Ectodermal cell (in vitro differentiated cells): ENCODE results near the gene NTN1.

Experiments used
- H3K27ac ChIP-seq: 2 replicates; pipeline ENCODE4 v1.7.0; 2013; ENCODE audit warnings: mild to moderate bottlenecking, low read depth, low read length; ENCODE audit not compliant: insufficient read depth, poor library complexity, severe bottlenecking
- H3K27me3 ChIP-seq: 2 replicates; pipeline ENCODE4 v1.7.0; 2013; ENCODE audit warnings: mild to moderate bottlenecking, low read length; ENCODE audit not compliant: insufficient read depth, control insufficient read depth, poor library complexity, severe bottlenecking
- H3K36me3 ChIP-seq: one replicate; pipeline ENCODE4 v1.7.0; 2013; ENCODE audit warnings: low read length; ENCODE audit not compliant: control insufficient read depth, insufficient read depth
- H3K4me1 ChIP-seq: one replicate; pipeline ENCODE4 v1.7.0; 2013; ENCODE audit warnings: low read length; ENCODE audit not compliant: control insufficient read depth, insufficient read depth
- H3K4me3 ChIP-seq: 2 replicates; pipeline ENCODE4 v1.7.0; 2013; ENCODE audit warnings: low read depth, low read length, control low read depth; ENCODE audit not compliant: insufficient read depth
- H3K9me3 ChIP-seq: 2 replicates; pipeline ENCODE4 v1.7.0; 2013; ENCODE audit warnings: mild to moderate bottlenecking, low read length, moderate library complexity; ENCODE audit not compliant: control insufficient read depth
- WGBS, 2 experiments: methylation state at CpG; one replicate each; pipeline ENCODE4 v1.1.7; 2013; ENCODE audit warnings: missing lambda C conversion rate in 2 of 2; 5-methylcytosine and 5-hydroxymethylcytosine counted together

Gene NTN1

GRCh38 chr17:9004961-9005285, 16.4 kb upstream of the NTN1 start:
- no peak overlapping the region for H3K27ac ChIP-seq
- peaks cover 12% of the 10 kb centered on the region for H3K4me1 ChIP-seq
- H3K4me3 ChIP-seq, result no peak overlapping the region
- no peaks in the 10 kb centered on the region for H3K9me3 ChIP-seq
- H3K27me3 ChIP-seq, result peaks cover 98% of the 10 kb centered on the region
- WGBS, 2 experiments, result 38 to 46% methylated on average over 6 of the region's 6 CpGs
- H3K36me3 ChIP-seq, result no peaks in the 10 kb centered on the region

- peaks cover 93% of the 10 kb centered on the region for H3K27me3 ChIP-seq
- peaks cover 13% of the 10 kb centered on the region for H3K4me1 ChIP-seq
- H3K27ac ChIP-seq, result no peak overlapping the region
- no peak overlapping the region for H3K4me3 ChIP-seq
- H3K36me3 ChIP-seq, result no peaks in the 10 kb centered on the region
- no peaks in the 10 kb centered on the region for H3K9me3 ChIP-seq
- WGBS, 2 experiments, result 91 to 93% methylated on average over 7 of the region's 7 CpGs
Measured at GRCh38 chr17:9006175-9006767, 15.0 kb upstream of the NTN1 start.

DNA sequence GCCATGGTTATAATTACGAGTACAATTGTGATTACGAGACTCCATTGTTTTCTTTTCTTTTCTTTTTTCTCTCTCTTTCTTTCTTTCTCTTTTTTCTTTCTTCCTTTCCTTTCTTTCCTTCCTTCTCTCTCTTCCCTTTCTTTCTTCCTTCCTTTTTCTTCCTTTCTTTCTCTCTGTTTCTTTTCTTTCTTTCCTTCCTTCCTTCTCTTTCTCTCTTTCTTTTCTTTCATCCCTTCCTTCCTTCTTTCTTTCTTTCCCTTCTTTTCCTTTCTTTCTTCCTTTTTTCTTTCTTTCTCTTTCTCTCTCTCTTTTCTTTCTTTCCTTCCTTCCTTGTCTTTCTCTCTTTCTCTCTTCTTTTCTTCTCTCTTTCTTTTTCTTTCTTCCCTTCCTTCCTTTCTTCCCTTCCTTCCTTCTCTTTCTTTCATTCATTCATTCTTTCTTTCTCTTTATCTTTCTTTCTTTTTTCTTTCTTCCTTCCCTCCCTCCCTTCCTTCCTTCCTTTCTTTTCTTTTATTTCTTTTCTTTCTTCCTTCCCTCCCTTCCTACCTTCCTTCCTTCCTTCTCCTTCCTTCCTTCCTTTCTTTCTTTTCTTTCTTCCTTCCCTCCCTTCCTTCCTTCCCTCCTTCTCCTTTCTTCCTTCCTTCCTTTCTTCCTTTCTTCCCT, 14.1 kb upstream of the NTN1 start:
- Histone ChIP-seq H3K9me3 (no peaks in the 10 kb centered on the region), H3K4me3 (no peak overlapping the region), H3K27ac (no peak overlapping the region), H3K36me3 (no peaks in the 10 kb centered on the region), H3K27me3 (peaks cover 84% of the 10 kb centered on the region), H3K4me1 (peaks cover 13% of the 10 kb centered on the region)
- 93 to 94% methylated on average over 2 of the region's 2 CpGs for WGBS, 2 experiments

- H3K27ac ChIP-seq, result no peak overlapping the region
- peaks cover 8% of the 10 kb centered on the region for H3K4me1 ChIP-seq
- no peaks in the 10 kb centered on the region for H3K36me3 ChIP-seq
- 90 to 92% methylated on average over 4 of the region's 4 CpGs for WGBS, 2 experiments
- peaks cover 65% of the 10 kb centered on the region for H3K27me3 ChIP-seq
- H3K4me3 ChIP-seq, result no peak overlapping the region
- no peaks in the 10 kb centered on the region for H3K9me3 ChIP-seq
Measured at GRCh38 chr17:9009096-9009495, 12.2 kb upstream of the NTN1 start.

DNA sequence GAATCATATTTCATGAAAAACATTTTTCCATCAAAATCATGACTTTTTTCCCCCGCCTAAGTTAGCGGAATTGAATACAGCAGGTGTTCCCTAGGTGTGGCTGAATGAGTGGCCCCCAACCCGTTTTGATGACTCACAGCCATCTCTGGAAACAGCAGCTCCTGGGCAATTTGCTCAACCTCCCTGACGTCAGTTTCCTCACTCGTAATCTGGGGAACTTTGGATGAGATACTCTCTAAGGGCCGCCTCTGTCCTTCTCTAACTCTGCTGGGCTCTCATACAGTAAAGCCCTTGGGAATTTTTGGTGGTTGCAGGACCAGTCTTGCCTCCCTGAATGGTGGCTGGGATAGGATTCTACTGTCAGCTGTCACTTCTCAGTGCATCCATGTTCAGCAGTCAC, 11.6 kb upstream of the NTN1 start:
- Histone ChIP-seq H3K9me3 (no peaks in the 10 kb centered on the region), H3K4me3 (no peak overlapping the region), H3K4me1 (peaks cover 6% of the 10 kb centered on the region), H3K27me3 (peaks cover 59% of the 10 kb centered on the region), H3K27ac (no peak overlapping the region), H3K36me3 (no peaks in the 10 kb centered on the region)
- 74 to 77% methylated on average over 6 of the region's 6 CpGs for WGBS, 2 experiments

GRCh38 chr17:9011001-9011400, 10.3 kb upstream of the NTN1 start:
- Histone ChIP-seq H3K4me1 (peaks cover 3% of the 10 kb centered on the region), H3K27me3 (peaks cover 46% of the 10 kb centered on the region), H3K4me3 (no peak overlapping the region), H3K36me3 (no peaks in the 10 kb centered on the region), H3K27ac (no peak overlapping the region), H3K9me3 (no peaks in the 10 kb centered on the region)
- 79% methylated on average over 7 of the region's 7 CpGs for WGBS, 2 experiments

GRCh38 chr17:9016941-9017552, 4.3 kb upstream of the NTN1 start:
- Histone ChIP-seq H3K9me3 (no peaks in the 10 kb centered on the region), H3K27ac (no peak overlapping the region), H3K4me1 (peaks cover 12% of the 10 kb centered on the region), H3K36me3 (no peaks in the 10 kb centered on the region), H3K27me3 (peaks cover 56% of the 10 kb centered on the region), H3K4me3 (no peak overlapping the region)
- WGBS, 2 experiments, result 81 to 85% methylated on average over 3 of the region's 3 CpGs

GRCh38 chr17:9018726-9019125, 2.6 kb upstream of the NTN1 start:
- Histone ChIP-seq H3K36me3 (no peaks in the 10 kb centered on the region), H3K27ac (no peak overlapping the region), H3K4me1 (peaks cover 22% of the 10 kb centered on the region), H3K4me3 (no peak overlapping the region), H3K27me3 (peaks cover 73% of the 10 kb centered on the region), H3K9me3 (no peaks in the 10 kb centered on the region)
- WGBS, 2 experiments, result 68 to 80% methylated on average over 4 of the region's 4 CpGs

DNA sequence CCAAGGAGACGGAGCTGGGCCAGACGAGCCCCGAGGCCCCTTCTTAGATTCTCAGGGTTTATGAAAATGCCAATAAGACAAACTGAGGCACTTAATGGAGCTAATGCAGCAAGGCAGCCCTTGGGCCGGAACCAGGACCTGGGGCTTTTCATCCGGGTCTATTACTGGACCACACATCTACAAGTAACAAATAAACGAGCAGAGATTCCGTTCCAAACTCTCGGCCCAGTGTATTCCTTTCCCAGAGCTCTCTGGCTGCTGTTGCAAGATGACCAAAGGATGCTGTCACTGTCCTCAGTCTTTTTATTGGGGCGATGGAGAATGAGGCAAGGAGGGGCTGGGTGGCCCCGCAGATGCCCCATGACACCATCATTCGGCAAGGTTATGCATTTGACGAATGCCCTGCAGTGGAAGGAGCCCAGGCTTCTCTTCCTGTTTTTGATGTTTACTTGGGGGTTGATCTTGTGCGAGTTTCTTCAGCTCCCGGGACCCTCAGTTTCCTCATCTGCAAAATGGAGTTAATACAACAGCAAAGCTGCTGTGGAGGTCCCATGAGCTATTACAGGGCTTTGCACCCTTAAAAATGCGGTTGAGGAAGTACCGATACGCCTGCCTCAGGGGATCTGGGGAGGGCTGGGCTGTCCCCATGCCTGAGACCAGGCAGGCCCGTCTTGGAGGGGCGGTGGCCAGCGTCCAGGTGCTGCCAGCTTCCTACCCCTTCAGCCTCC, 1.1 kb upstream of the NTN1 start:
- WGBS, 2 experiments, result 55 to 56% methylated on average over 20 of the region's 20 CpGs
- H3K27ac ChIP-seq, result no peak overlapping the region
- peaks cover 32% of the 10 kb centered on the region for H3K4me1 ChIP-seq
- peak overlapping the region; percentile 54 for H3K4me3 ChIP-seq
- H3K27me3 ChIP-seq, result peaks cover 88% of the 10 kb centered on the region
- no peaks in the 10 kb centered on the region for H3K36me3 ChIP-seq
- no peaks in the 10 kb centered on the region for H3K9me3 ChIP-seq

DNA sequence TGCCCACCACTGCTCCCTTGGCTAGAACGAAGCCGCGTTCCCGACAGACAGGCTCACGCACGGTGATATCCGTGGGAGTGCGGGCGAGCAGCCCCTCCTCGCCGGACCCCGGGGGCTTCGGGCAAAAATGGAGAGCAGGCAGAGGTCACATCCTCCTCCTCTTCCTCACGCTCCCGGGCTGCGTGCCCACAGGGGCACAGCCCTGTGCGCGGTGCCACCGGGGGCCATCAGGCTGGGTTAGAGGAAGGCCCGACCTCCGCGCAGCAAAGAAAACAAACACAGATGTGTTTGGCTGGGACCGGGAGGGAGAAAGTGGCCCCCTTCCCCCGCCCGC, 519 bp upstream of the NTN1 start:
- Histone ChIP-seq H3K4me1 (peaks cover 32% of the 10 kb centered on the region), H3K36me3 (no peaks in the 10 kb centered on the region), H3K27me3 (peaks cover 93% of the 10 kb centered on the region), H3K4me3 (peak overlapping the region; percentile 54), H3K27ac (no peak overlapping the region), H3K9me3 (no peaks in the 10 kb centered on the region)
- 2 to 3% methylated on average over 25 of the region's 25 CpGs for WGBS, 2 experiments
